ENCODE measurements around the gene KLHDC7B. TPM values are rescaled to one million over a fixed set of nuclear protein-coding genes. Genes with fewer than 3 reads are reported as not detected.
A peak's percentile ranks its signal among the peaks of the same experiment; 100 is the strongest.

Gene KLHDC7B
- total and polyA plus RNA-seq, 4 experiments from 2014 or later = 4.3 to 7.5 (median 7.3) TPM

GRCh38 chr22:50570861-50571260 is 25.2 kb downstream of the KLHDC7B start:
- Mint-ChIP-seq H3K9me3 (no peaks in the 10 kb centered on the region), H3K4me1 (peaks cover 0 to under 1% (median 0%) of the 10 kb centered on the region in 4 donors), H3K4me3 (no peak overlapping the region), H3K27me3 (no peaks in the 10 kb centered on the region), H3K36me3 (peaks cover 20 to 24% of the 10 kb centered on the region in 2 donors), H3K27ac (no peak overlapping the region)
- DNase-seq = no peak
- H3K36me3 ChIP-seq (ENCODE audit: insufficient read depth, low read length) = peaks cover 25% of the 10 kb centered on the region
- no peaks in the 10 kb centered on the region for H3K4me1 ChIP-seq (ENCODE audit: insufficient read depth, low read length)
- CTCF ChIA-PET (ENCODE audit: partially characterized antibody) = no interaction called here
- POLR2A ChIA-PET (ENCODE audit: partially characterized antibody) = interaction anchor here (1.0 to 1.5 kb wide), 2 partner anchors 26 to 45 kb away, joined by 4 read pairs; partner anchors contain the start of gene SCO2
- no peaks in the 10 kb centered on the region for H3K27me3 ChIP-seq (ENCODE audit: insufficient read depth, low read length)
- no peak overlapping the region for H3K4me3 ChIP-seq (ENCODE audit: low read length in 2 of 2)
- no peak overlapping the region for H3K27ac ChIP-seq (ENCODE audit: low read depth, low read length)
- H3K9me3 ChIP-seq (ENCODE audit: control insufficient read depth in 1 of 2, low read length in 2 of 2) = no peaks in the 10 kb centered on the region
- intact Hi-C loops (cut with micrococcal nuclease) = no loop called here

GRCh38 chr22:50571264-50572175 is 25.8 kb downstream of the KLHDC7B start:
- ChIA-PET CTCF (ENCODE audit: partially characterized antibody) (interaction anchor here (0.9 to 1.5 kb wide), 3 partner anchors 23 to 46 kb away, joined by 3 to 4 read pairs (median 4); partner anchors contain the start of gene SCO2), POLR2A (ENCODE audit: partially characterized antibody) (interaction anchor here (1.2 to 1.5 kb wide), 3 partner anchors 11 to 64 kb away, joined by 3 to 4 read pairs (median 3); partner anchors contain the start of genes CHKB, LMF2 and NCAPH2)
- Mint-ChIP-seq H3K36me3 (peaks cover 20 to 28% of the 10 kb centered on the region in 2 donors), H3K4me1 (peaks cover 0 to 5% (median 0%) of the 10 kb centered on the region in 4 donors), H3K27ac (no peak overlapping the region), H3K27me3 (no peaks in the 10 kb centered on the region), H3K4me3 (no peak overlapping the region), H3K9me3 (no peaks in the 10 kb centered on the region)
- intact Hi-C loops (cut with micrococcal nuclease) = no loop called here
- H3K9me3 ChIP-seq (ENCODE audit: control insufficient read depth in 1 of 2, low read length in 2 of 2) = no peaks in the 10 kb centered on the region
- no peak for DNase-seq
- H3K27me3 ChIP-seq (ENCODE audit: insufficient read depth, low read length) = no peaks in the 10 kb centered on the region
- H3K27ac ChIP-seq (ENCODE audit: low read depth, low read length) = no peak overlapping the region
- no peaks in the 10 kb centered on the region for H3K4me1 ChIP-seq (ENCODE audit: insufficient read depth, low read length)
- H3K4me3 ChIP-seq (ENCODE audit: low read length in 2 of 2) = no peak overlapping the region
- H3K36me3 ChIP-seq (ENCODE audit: insufficient read depth, low read length) = peaks cover 25% of the 10 kb centered on the region

GRCh38 chr22:50572965-50573364 is 27.3 kb downstream of the KLHDC7B start:
- Mint-ChIP-seq H3K27me3 (no peaks in the 10 kb centered on the region), H3K9me3 (no peaks in the 10 kb centered on the region), H3K36me3 (peaks cover 21 to 31% of the 10 kb centered on the region in 2 donors), H3K27ac (no peak overlapping the region), H3K4me1 (peaks cover 0 to 10% (median 5%) of the 10 kb centered on the region in 4 donors), H3K4me3 (no peak overlapping the region)
- intact Hi-C loops (cut with micrococcal nuclease) = no loop called here
- no peak overlapping the region for H3K27ac ChIP-seq (ENCODE audit: low read depth, low read length)
- no peak for DNase-seq
- H3K36me3 ChIP-seq (ENCODE audit: insufficient read depth, low read length) = peaks cover 25% of the 10 kb centered on the region
- H3K4me1 ChIP-seq (ENCODE audit: insufficient read depth, low read length) = peaks cover 4% of the 10 kb centered on the region
- H3K27me3 ChIP-seq (ENCODE audit: insufficient read depth, low read length) = no peaks in the 10 kb centered on the region
- H3K4me3 ChIP-seq (ENCODE audit: low read length in 2 of 2) = no peak overlapping the region
- no peaks in the 10 kb centered on the region for H3K9me3 ChIP-seq (ENCODE audit: control insufficient read depth in 1 of 2, low read length in 2 of 2)
- ChIA-PET CTCF (ENCODE audit: partially characterized antibody) (interaction anchor here (0.9 to 1.5 kb wide), 3 partner anchors 10 to 33 kb away, joined by 3 to 4 read pairs (median 3); partner anchors contain the start of gene SYCE3), POLR2A (ENCODE audit: partially characterized antibody) (interaction anchor here (1.0 to 1.4 kb wide), 4 partner anchors 10 to 65 kb away, joined by 3 read pairs; partner anchors contain the start of genes LMF2, NCAPH2 and SYCE3)

- Histone ChIP-seq H3K4me3 (ENCODE audit: low read length in 2 of 2) (no peak overlapping the region), H3K9me3 (ENCODE audit: control insufficient read depth in 1 of 2, low read length in 2 of 2) (no peaks in the 10 kb centered on the region), H3K27ac (ENCODE audit: low read depth, low read length) (no peak overlapping the region), H3K36me3 (ENCODE audit: insufficient read depth, low read length) (peaks cover 22% of the 10 kb centered on the region), H3K4me1 (ENCODE audit: insufficient read depth, low read length) (peaks cover 4% of the 10 kb centered on the region), H3K27me3 (ENCODE audit: insufficient read depth, low read length) (no peaks in the 10 kb centered on the region)
- DNase-seq = no peak
- POLR2A ChIA-PET (ENCODE audit: partially characterized antibody) = interaction anchor here (1.0 to 1.4 kb wide), 3 partner anchors 10 to 34 kb away, joined by 3 read pairs; partner anchors contain the start of gene SYCE3
- intact Hi-C loops (cut with micrococcal nuclease) = no loop called here
- CTCF ChIA-PET (ENCODE audit: partially characterized antibody) = interaction anchor here (1.4 kb wide), 1 partner anchor 11 kb away, joined by 3 read pairs; the partner anchor contains the start of gene SYCE3
- peaks cover 0 to 10% (median 5%) of the 10 kb centered on the region in 4 donors for H3K4me1 Mint-ChIP-seq
- H3K27me3 Mint-ChIP-seq = no peaks in the 10 kb centered on the region
- H3K36me3 Mint-ChIP-seq = peaks cover 18 to 28% of the 10 kb centered on the region in 2 donors
- no peak overlapping the region for H3K27ac Mint-ChIP-seq
- H3K9me3 Mint-ChIP-seq = no peaks in the 10 kb centered on the region
- H3K4me3 Mint-ChIP-seq = no peak overlapping the region
Measured at GRCh38 chr22:50573491-50574382, 28.0 kb downstream of the KLHDC7B start.

GRCh38 chr22:50574383-50574755 is 28.7 kb downstream of the KLHDC7B start:
- Mint-ChIP-seq H3K4me3 (no peak overlapping the region), H3K27ac (no peak overlapping the region), H3K4me1 (peaks cover 0 to 12% (median 5%) of the 10 kb centered on the region in 4 donors), H3K27me3 (no peaks in the 10 kb centered on the region), H3K36me3 (peaks cover 15 to 24% of the 10 kb centered on the region in 2 donors), H3K9me3 (no peaks in the 10 kb centered on the region)
- ChIA-PET CTCF (ENCODE audit: partially characterized antibody) (interaction anchor here (1.0 to 1.2 kb wide), 2 partner anchors 11 to 102 kb away, joined by 4 read pairs; partner anchors contain the start of gene SYCE3), POLR2A (ENCODE audit: partially characterized antibody) (interaction anchor here (1.9 kb wide), 1 partner anchor 35 kb away, joined by 6 read pairs; no protein-coding TSS in a partner anchor)
- Histone ChIP-seq H3K4me3 (ENCODE audit: low read length in 2 of 2) (no peak overlapping the region), H3K4me1 (ENCODE audit: insufficient read depth, low read length) (peaks cover 4% of the 10 kb centered on the region), H3K9me3 (ENCODE audit: control insufficient read depth in 1 of 2, low read length in 2 of 2) (no peaks in the 10 kb centered on the region), H3K27me3 (ENCODE audit: insufficient read depth, low read length) (no peaks in the 10 kb centered on the region), H3K36me3 (ENCODE audit: insufficient read depth, low read length) (peaks cover 17% of the 10 kb centered on the region), H3K27ac (ENCODE audit: low read depth, low read length) (no peak overlapping the region)
- no peak for DNase-seq
- intact Hi-C loops (cut with micrococcal nuclease) = no loop called here

- H3K36me3 ChIP-seq (ENCODE audit: insufficient read depth, low read length) = peaks cover 6% of the 10 kb centered on the region
Measured at GRCh38 chr22:50575426-50575941, 29.8 kb downstream of the KLHDC7B start.

More at GRCh38 chr22:50575426-50575941, 29.8 kb downstream of the KLHDC7B start:
- no peaks in the 10 kb centered on the region for H3K9me3 Mint-ChIP-seq
- Histone ChIP-seq H3K4me3 (ENCODE audit: low read length in 2 of 2) (no peak overlapping the region), H3K9me3 (ENCODE audit: control insufficient read depth in 1 of 2, low read length in 2 of 2) (no peaks in the 10 kb centered on the region), H3K27me3 (ENCODE audit: insufficient read depth, low read length) (no peaks in the 10 kb centered on the region), H3K27ac (ENCODE audit: low read depth, low read length) (no peak overlapping the region), H3K4me1 (ENCODE audit: insufficient read depth, low read length) (peaks cover 4% of the 10 kb centered on the region)
- peaks cover 15 to 21% of the 10 kb centered on the region in 2 donors for H3K36me3 Mint-ChIP-seq
- POLR2A ChIA-PET (ENCODE audit: partially characterized antibody) = interaction anchor here (1.5 to 1.9 kb wide), 2 partner anchors 36 to 67 kb away, joined by 3 to 6 read pairs; partner anchors contain the start of genes LMF2 and NCAPH2
- peaks cover 3 to 23% (median 9%) of the 10 kb centered on the region in 4 donors for H3K4me1 Mint-ChIP-seq
- H3K27ac Mint-ChIP-seq = no peak overlapping the region
- no peak for DNase-seq
- intact Hi-C loops (cut with micrococcal nuclease) = no loop called here
- CTCF ChIA-PET (ENCODE audit: partially characterized antibody) = interaction anchor here (1.0 to 2.5 kb wide), 3 partner anchors 12 to 103 kb away, joined by 4 to 10 read pairs (median 4); partner anchors contain the start of gene SYCE3
- no peaks in the 10 kb centered on the region for H3K27me3 Mint-ChIP-seq
- H3K4me3 Mint-ChIP-seq = peak overlapping the region in 1 of 8 donors; percentile 55

All from CD4-positive, alpha-beta memory T cell (primary cell).